HepG2 (cell line): ENCODE results near the gene MFAP4. TPM values are rescaled to one million over a fixed set of nuclear protein-coding genes. Genes with fewer than 3 reads are reported as not detected.

ENCODE experiments used
- AKAP8 ChIP-seq: sonication (generic); formaldehyde crosslinking; IDR thresholded peaks from 2 replicates; pipeline ENCODE4 v1.5.1; 2020; ENCODE audit warnings: mild to moderate bottlenecking, missing genetic modification reagents
- GTF3A ChIP-seq: sonication (generic); formaldehyde crosslinking; conservative IDR thresholded peaks from 2 replicates; pipeline ENCODE4 v1.4.0; 2020; ENCODE audit warnings: mild to moderate bottlenecking, missing genetic modification reagents
- GZF1 ChIP-seq: sonication (generic); formaldehyde crosslinking; IDR thresholded peaks from 2 replicates; pipeline ENCODE4 v1.5.1; 2020; ENCODE audit warnings: mild to moderate bottlenecking, missing genetic modification reagents
- ISX ChIP-seq: sonication (generic); formaldehyde crosslinking; conservative IDR thresholded peaks from 2 replicates; pipeline ENCODE4 v1.5.0; 2020; ENCODE audit warnings: missing genetic modification reagents
- MXI1 ChIP-seq: IDR thresholded peaks from 3 replicates; pipeline ENCODE4 v1.6.1; 2012; ENCODE audit warnings: low read depth, low read length, inconsistent platforms, borderline replicate concordance
- NR1H2 ChIP-seq: sonication (generic); formaldehyde crosslinking; IDR thresholded peaks from 2 replicates; pipeline ENCODE4 v1.8.1; 2022; ENCODE audit warnings: low read depth, missing genetic modification reagents, borderline replicate concordance
- NR3C1 ChIP-seq: sonication (generic); formaldehyde crosslinking; IDR thresholded peaks from 2 replicates; pipeline ENCODE4 v1.4.0; 2020; ENCODE audit warnings: missing genetic modification reagents
- RFX3 ChIP-seq: IDR thresholded peaks from 2 replicates; pipeline ENCODE4 v1.6.1; 2016; ENCODE audit warnings: missing biosample characterization, missing genetic modification reagents
- SYNCRIP ChIP-seq: fragments of 200-400 bp; formaldehyde crosslinking; IDR thresholded peaks from 2 replicates; pipeline ENCODE4 v1.6.1; 2018; ENCODE audit warnings: mild to moderate bottlenecking, low read depth, low read length; ENCODE audit not compliant: insufficient read depth
- TP53 ChIP-seq: sonication (generic); formaldehyde crosslinking; conservative IDR thresholded peaks from 2 replicates; pipeline ENCODE4 v1.4.0; 2020; ENCODE audit warnings: missing genetic modification reagents
- ZKSCAN8 ChIP-seq: IDR thresholded peaks from 2 replicates; pipeline ENCODE4 v1.6.1; 2016; ENCODE audit warnings: borderline replicate concordance, missing genetic modification reagents, missing compliant biosample characterization
- ZNF205 ChIP-seq: IDR thresholded peaks from 2 replicates; pipeline ENCODE4 v1.6.1; 2018; ENCODE audit warnings: missing biosample characterization, missing genetic modification reagents
- ZNF234 ChIP-seq: sonication (generic); formaldehyde crosslinking; conservative IDR thresholded peaks from 2 replicates; pipeline ENCODE4 v1.5.1; 2020; ENCODE audit warnings: mild to moderate bottlenecking, missing genetic modification reagents
- ZNF256 ChIP-seq: sonication (generic); formaldehyde crosslinking; conservative IDR thresholded peaks from 2 replicates; pipeline ENCODE4 v1.4.0; 2020; ENCODE audit warnings: missing genetic modification reagents
- ZNF326 ChIP-seq: sonication (generic); formaldehyde crosslinking; IDR thresholded peaks from 2 replicates; pipeline ENCODE4 v1.4.0; 2020; ENCODE audit warnings: missing genetic modification reagents, borderline replicate concordance
- ZNF564 ChIP-seq: sonication (generic); formaldehyde crosslinking; IDR thresholded peaks from 2 replicates; pipeline ENCODE4 v1.8.1; 2023; ENCODE audit warnings: mild to moderate bottlenecking, missing genetic modification reagents
- ZNF660 ChIP-seq: sonication (generic); formaldehyde crosslinking; IDR thresholded peaks from 2 replicates; pipeline ENCODE4 v1.5.1; 2020; ENCODE audit warnings: mild to moderate bottlenecking, low read depth, missing genetic modification reagents, borderline replicate concordance
- ZNF772 ChIP-seq: sonication (generic); formaldehyde crosslinking; IDR thresholded peaks from 2 replicates; pipeline ENCODE4 v1.5.0; 2020; ENCODE audit warnings: mild to moderate bottlenecking, missing genetic modification reagents
- polyA plus RNA-seq, 8 experiments: library from polyadenylated mRNA; depleted of rRNA in 3 of 8; stranded (reverse) in 7 of 8; unstranded in 1 of 8; fragments of >200 nt; fragmentation: Illumina TruSeq in 4 of 8; extraction: Trizol in 4 of 8; gene quantifications; 2 replicates each; pipeline versions ENCODE4 v1.2.1 to v1.2.3, GENCODE V29; 2011 to 2016; ENCODE audit warnings: low read depth in 4 of 8, missing spikeins in 1 of 8, mixed read lengths in 1 of 8; ENCODE audit not compliant: insufficient read depth in 1 of 8
- total RNA-seq, 5 experiments: library from RNA; depleted of rRNA; stranded (reverse); fragments of >200 nt; fragmentation: Illumina TruSeq; extraction: Trizol; gene quantifications; 2 replicates each; pipeline ENCODE4 v1.2.3, GENCODE V29; 2016; ENCODE audit warnings: low read depth in 1 of 5
- TF ChIP-seq, protein P1 (sequence below): sonication (generic); formaldehyde crosslinking; IDR thresholded peaks from 2 replicates; pipeline ENCODE4 v1.5.1; 2020; ENCODE audit warnings: mild to moderate bottlenecking, missing genetic modification reagents, borderline replicate concordance
- TF ChIP-seq, protein P2 (sequence below): sonication (generic); formaldehyde crosslinking; IDR thresholded peaks from 2 replicates; pipeline ENCODE4 v1.9.0; 2021; ENCODE audit warnings: missing genetic modification reagents, borderline replicate concordance
- TF ChIP-seq, protein P3 (sequence below): IDR thresholded peaks from 2 replicates; pipeline ENCODE4 v1.6.1; 2016

Gene MFAP4
- total and polyA plus RNA-seq, 2 of the 13 experiments (the other 11 are each of a cell fraction or from before 2014, with no cell fraction given): 0.08 TPM; not detected in 1

DNA sequence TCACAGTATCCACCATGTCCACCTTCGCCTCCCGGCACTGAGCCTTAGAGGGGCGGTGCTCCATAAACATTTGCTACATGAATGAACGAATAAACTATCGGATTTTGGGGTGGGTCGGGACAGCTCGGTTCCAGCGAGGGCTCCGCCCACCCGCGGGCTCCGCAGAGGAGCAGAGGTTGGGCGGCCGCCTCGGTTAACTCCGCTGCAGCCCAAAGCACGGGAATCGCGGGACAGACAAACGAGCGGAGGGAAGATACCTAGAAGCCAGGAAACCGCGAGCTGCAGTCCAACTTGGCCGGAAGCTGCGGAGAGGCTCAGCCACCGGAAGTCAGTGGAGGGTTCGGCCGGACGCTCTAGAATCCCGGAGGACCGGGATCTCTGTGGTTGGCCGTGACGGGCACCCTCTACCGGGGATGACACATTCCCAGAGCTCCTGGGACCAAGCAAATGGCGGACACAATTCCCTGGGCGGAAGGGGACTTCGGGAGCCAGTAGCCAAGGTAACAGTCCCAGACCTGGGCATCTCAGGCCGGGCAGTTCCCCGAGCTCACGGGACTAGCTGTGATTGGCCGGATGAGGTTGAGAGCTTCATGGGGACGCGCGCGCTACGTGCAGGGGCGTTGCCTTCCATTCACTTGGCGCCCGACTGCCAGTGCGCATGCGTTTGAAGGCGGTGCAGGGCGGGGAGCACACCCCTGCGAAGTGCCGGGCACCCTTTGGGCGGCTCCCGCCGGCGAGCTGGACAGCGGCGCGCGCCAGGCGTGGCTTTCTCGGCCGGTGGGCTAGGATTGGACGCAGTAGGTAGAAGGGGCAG, 9.2 kb downstream of the MFAP4 start (continued):
- TF ChIP-seq, protein P1, sequence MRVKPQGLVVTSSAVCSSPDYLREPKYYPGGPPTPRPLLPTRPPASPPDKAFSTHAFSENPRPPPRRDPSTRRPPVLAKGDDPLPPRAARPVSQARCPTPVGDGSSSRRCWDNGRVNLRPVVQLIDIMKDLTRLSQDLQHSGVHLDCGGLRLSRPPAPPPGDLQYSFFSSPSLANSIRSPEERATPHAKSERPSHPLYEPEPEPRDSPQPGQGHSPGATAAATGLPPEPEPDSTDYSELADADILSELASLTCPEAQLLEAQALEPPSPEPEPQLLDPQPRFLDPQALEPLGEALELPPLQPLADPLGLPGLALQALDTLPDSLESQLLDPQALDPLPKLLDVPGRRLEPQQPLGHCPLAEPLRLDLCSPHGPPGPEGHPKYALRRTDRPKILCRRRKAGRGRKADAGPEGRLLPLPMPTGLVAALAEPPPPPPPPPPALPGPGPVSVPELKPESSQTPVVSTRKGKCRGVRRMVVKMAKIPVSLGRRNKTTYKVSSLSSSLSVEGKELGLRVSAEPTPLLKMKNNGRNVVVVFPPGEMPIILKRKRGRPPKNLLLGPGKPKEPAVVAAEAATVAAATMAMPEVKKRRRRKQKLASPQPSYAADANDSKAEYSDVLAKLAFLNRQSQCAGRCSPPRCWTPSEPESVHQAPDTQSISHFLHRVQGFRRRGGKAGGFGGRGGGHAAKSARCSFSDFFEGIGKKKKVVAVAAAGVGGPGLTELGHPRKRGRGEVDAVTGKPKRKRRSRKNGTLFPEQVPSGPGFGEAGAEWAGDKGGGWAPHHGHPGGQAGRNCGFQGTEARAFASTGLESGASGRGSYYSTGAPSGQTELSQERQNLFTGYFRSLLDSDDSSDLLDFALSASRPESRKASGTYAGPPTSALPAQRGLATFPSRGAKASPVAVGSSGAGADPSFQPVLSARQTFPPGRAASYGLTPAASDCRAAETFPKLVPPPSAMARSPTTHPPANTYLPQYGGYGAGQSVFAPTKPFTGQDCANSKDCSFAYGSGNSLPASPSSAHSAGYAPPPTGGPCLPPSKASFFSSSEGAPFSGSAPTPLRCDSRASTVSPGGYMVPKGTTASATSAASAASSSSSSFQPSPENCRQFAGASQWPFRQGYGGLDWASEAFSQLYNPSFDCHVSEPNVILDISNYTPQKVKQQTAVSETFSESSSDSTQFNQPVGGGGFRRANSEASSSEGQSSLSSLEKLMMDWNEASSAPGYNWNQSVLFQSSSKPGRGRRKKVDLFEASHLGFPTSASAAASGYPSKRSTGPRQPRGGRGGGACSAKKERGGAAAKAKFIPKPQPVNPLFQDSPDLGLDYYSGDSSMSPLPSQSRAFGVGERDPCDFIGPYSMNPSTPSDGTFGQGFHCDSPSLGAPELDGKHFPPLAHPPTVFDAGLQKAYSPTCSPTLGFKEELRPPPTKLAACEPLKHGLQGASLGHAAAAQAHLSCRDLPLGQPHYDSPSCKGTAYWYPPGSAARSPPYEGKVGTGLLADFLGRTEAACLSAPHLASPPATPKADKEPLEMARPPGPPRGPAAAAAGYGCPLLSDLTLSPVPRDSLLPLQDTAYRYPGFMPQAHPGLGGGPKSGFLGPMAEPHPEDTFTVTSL (CRISPR knock-in tag): 0 out of 2 replicates have a peak, but pooled peaks have one; percentile 38
- TF ChIP-seq NR3C1 (no peak), ZNF234 (CRISPR knock-in tag) (no peak), ZKSCAN8 (CRISPR knock-in tag) (no peak), NR1H2 (CRISPR knock-in tag) (no peak), RFX3 (CRISPR knock-in tag) (peak; percentile 59; the same call in 1 of the 2 replicates), ZNF564 (CRISPR knock-in tag) (0 out of 2 replicates have a peak, but pooled peaks have one; percentile 68), ZNF772 (CRISPR knock-in tag) (no peak), GZF1 (CRISPR knock-in tag) (no peak), ZNF256 (CRISPR knock-in tag) (no peak), TP53 (peak; percentile 67; the same call in 1 of the 2 replicates), AKAP8 (CRISPR knock-in tag) (no peak; the same call in 1 of the 2 replicates), ZNF326 (CRISPR knock-in tag) (no peak), ZNF205 (CRISPR knock-in tag) (no peak), ZNF660 (no peak), SYNCRIP (no peak), MXI1 (peak; percentile 74; the same call in 1 of the 3 replicates), ISX (0 out of 2 replicates have a peak, but pooled peaks have one; percentile 35), GTF3A (CRISPR knock-in tag) (peak; percentile 92; the same call in 1 of the 2 replicates)
- TF ChIP-seq, protein P2, sequence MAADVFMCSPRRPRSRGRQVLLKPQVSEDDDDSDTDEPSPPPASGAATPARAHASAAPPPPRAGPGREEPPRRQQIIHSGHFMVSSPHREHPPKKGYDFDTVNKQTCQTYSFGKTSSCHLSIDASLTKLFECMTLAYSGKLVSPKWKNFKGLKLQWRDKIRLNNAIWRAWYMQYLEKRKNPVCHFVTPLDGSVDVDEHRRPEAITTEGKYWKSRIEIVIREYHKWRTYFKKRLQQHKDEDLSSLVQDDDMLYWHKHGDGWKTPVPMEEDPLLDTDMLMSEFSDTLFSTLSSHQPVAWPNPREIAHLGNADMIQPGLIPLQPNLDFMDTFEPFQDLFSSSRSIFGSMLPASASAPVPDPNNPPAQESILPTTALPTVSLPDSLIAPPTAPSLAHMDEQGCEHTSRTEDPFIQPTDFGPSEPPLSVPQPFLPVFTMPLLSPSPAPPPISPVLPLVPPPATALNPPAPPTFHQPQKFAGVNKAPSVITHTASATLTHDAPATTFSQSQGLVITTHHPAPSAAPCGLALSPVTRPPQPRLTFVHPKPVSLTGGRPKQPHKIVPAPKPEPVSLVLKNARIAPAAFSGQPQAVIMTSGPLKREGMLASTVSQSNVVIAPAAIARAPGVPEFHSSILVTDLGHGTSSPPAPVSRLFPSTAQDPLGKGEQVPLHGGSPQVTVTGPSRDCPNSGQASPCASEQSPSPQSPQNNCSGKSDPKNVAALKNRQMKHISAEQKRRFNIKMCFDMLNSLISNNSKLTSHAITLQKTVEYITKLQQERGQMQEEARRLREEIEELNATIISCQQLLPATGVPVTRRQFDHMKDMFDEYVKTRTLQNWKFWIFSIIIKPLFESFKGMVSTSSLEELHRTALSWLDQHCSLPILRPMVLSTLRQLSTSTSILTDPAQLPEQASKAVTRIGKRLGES (CRISPR knock-in tag): no peak
- TF ChIP-seq, protein P3, sequence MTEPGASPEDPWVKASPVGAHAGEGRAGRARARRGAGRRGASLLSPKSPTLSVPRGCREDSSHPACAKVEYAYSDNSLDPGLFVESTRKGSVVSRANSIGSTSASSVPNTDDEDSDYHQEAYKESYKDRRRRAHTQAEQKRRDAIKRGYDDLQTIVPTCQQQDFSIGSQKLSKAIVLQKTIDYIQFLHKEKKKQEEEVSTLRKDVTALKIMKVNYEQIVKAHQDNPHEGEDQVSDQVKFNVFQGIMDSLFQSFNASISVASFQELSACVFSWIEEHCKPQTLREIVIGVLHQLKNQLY: no peak
